ENCODE data around the gene BHLHA15.

BHLHA15 gene

GRCh38 chr7:98175260-98175940, 35.8 kb upstream of the BHLHA15 start:
- TF ChIP-seq CTCF (IDR thresholded peaks at IDR 0.05; ENCODE audit: low read depth, low read length), result no peak
- no peak for DNase-seq (ENCODE audit: low read depth in 2 of 2)
- H3K4me3 ChIP-seq (replicated peaks in 1 of 2; ENCODE audit: low read depth in 2 of 2, low read length in 2 of 2), result no peak overlapping the region

GRCh38 chr7:98177553-98177952, 33.7 kb upstream of the BHLHA15 start:
- TF ChIP-seq CTCF (IDR thresholded peaks at IDR 0.05; ENCODE audit: low read depth, low read length), result no peak
- no peak for DNase-seq (ENCODE audit: low read depth in 2 of 2)
- no peak overlapping the region for H3K4me3 ChIP-seq (replicated peaks in 1 of 2; ENCODE audit: low read depth in 2 of 2, low read length in 2 of 2)

- TF ChIP-seq CTCF (IDR thresholded peaks at IDR 0.05; ENCODE audit: low read depth, low read length), result no peak
- H3K4me3 ChIP-seq (replicated peaks in 1 of 2; ENCODE audit: low read depth in 2 of 2, low read length in 2 of 2), result no peak overlapping the region
These were observed 32.9 kb upstream of the BHLHA15 start for GRCh38 chr7:98178321-98178720.

GRCh38 chr7:98178762-98179490, 32.3 kb upstream of the BHLHA15 start:
- DNase-seq (ENCODE audit: low read depth in 2 of 2), result no peak
- TF ChIP-seq CTCF (IDR thresholded peaks at IDR 0.05; ENCODE audit: low read depth, low read length), result no peak
- H3K4me3 ChIP-seq (replicated peaks in 1 of 2; ENCODE audit: low read depth in 2 of 2, low read length in 2 of 2), result no peak overlapping the region

More at GRCh38 chr7:98178321-98178720, 32.9 kb upstream of the BHLHA15 start:
- no peak for DNase-seq (ENCODE audit: low read depth in 2 of 2)

- no peak for TF ChIP-seq CTCF (IDR thresholded peaks at IDR 0.05; ENCODE audit: low read depth, low read length)
- H3K4me3 ChIP-seq (replicated peaks in 1 of 2; ENCODE audit: low read depth in 2 of 2, low read length in 2 of 2), result no peak overlapping the region
- DNase-seq (ENCODE audit: low read depth in 2 of 2), result no peak
These were observed 30.5 kb upstream of the BHLHA15 start for GRCh38 chr7:98180751-98181150.

- no peak for TF ChIP-seq CTCF (IDR thresholded peaks at IDR 0.05; ENCODE audit: low read depth, low read length)
- H3K4me3 ChIP-seq (replicated peaks in 1 of 2; ENCODE audit: low read depth in 2 of 2, low read length in 2 of 2), result no peak overlapping the region
- DNase-seq (ENCODE audit: low read depth in 2 of 2), result no peak
These were observed 26.1 kb upstream of the BHLHA15 start for GRCh38 chr7:98185101-98185500.
